Adrenal gland (tissue), 12 donors: Measurements from ENCODE around the gene PPTC7. TPM values are rescaled to one million over a fixed set of nuclear protein-coding genes. Genes with fewer than 3 reads are reported as not detected.

ENCODE experiments used
- DNase-seq, 7 donors: peaks; one replicate each; pipeline ENCODE4 v3.0.0-alpha.2; 2019 to 2020
- H3K27ac ChIP-seq, 5 donors: fragments of 200-600 bp; sonication (generic) in 4 of 5; 1 replicate in 3 of 5; 2 replicates in 2 of 5; pipeline versions ENCODE4 v1.5.1 to v1.8.0; 2016 to 2020; ENCODE audit warnings: mild to moderate bottlenecking in 1 of 5
- H3K27me3 ChIP-seq: fragments of 200-600 bp; 2 replicates; pipeline ENCODE4 v1.8.0; 2021
- H3K36me3 ChIP-seq, 2 donors: fragments of 200-600 bp; replicated peaks in 1 of 2; 1 replicate in 1 of 2; 2 replicates in 1 of 2; pipeline versions ENCODE4 v1.5.1 to v1.8.0; 2018 to 2022
- H3K4me1 ChIP-seq, 2 donors: fragments of 200-600 bp; replicated peaks in 1 of 2; 1 replicate in 1 of 2; 2 replicates in 1 of 2; pipeline versions ENCODE4 v1.5.1 to v1.8.0; 2018 to 2021
- H3K4me3 ChIP-seq, 4 donors: fragments of 200-600 bp; sonication (generic) in 3 of 4; one replicate each; pipeline ENCODE4 v1.5.1; 2016 to 2018
- H3K9me3 ChIP-seq, 3 donors: fragments of 200-600 bp; sonication (generic) in 1 of 3; replicated peaks in 1 of 3; 1 replicate in 2 of 3; 2 replicates in 1 of 3; pipeline versions ENCODE4 v1.5.1 to v1.8.0; 2016 to 2021
- CTCF ChIP-seq, 6 experiments: fragments of 450-650 bp in 4 of 6; fragments of 200-600 bp in 2 of 6; sonication (generic) in 1 of 6; IDR thresholded peaks; 1 replicate in 5 of 6; 2 replicates in 1 of 6; pipeline versions ENCODE4 v1.5.1 to v1.8.0; 2016 to 2021; ENCODE audit warnings: antibody characterized with exemption in 6 of 6, mild to moderate bottlenecking in 2 of 6, moderate library complexity in 1 of 6
- POLR2A ChIP-seq, 2 donors: fragments of 450-650 bp; IDR thresholded peaks; one replicate each; pipeline ENCODE4 v1.6.1; 2017; ENCODE audit warnings: antibody characterized with exemption in 2 of 2, mild to moderate bottlenecking in 2 of 2, moderate library complexity in 1 of 2
- WGBS, 4 donors: extraction: QIAGEN DNeasy Blood & Tissue Kit in 2 of 4; methylation state at CpG; one replicate each; pipeline versions ENCODE4 v1.1.5 to v1.1.7; 2013 to 2017; 5-methylcytosine and 5-hydroxymethylcytosine counted together
- intact Hi-C, 2 donors: fragments of 100-400 bp; cut with DNase I; formaldehyde crosslinking; loops; one replicate each; pipeline versions ENCODE4 v1.14.1 to v1.15.0; 2022 to 2023
- polyA plus RNA-seq, 3 donors: library from polyadenylated mRNA; stranded (reverse); fragments of 200-250 nt in 2 of 3; fragments of 350-450 nt in 1 of 3; fragmentation: Illumina TruSeq in 1 of 3; extraction: RNeasy Lipid Tissue Mini Kit (QIAGEN cat#74804) in 1 of 3; gene quantifications; one replicate each; pipeline ENCODE4 v1.2.3, GENCODE V29; 2013 to 2014
- total RNA-seq, 9 donors: library from RNA; depleted of rRNA in 4 of 9; stranded (reverse); fragments of >200 nt in 4 of 9; fragments of 120-200 nt in 1 of 9; fragmentation: NEBNext Ultra II Directional in 1 of 9; extraction: Animal tissue kit (Norgen Biotek cat#: 25700) in 1 of 9; gene quantifications; one replicate each; pipeline versions ENCODE4 v1.1.0 to v1.2.4, GENCODE V29; 2013 to 2023
- donor health status: healthy with polysubstance abuse.
- donor health status: Bipolar disorder and iron deficiency.
- donor health status: DM: yes; HTN: yes; CAD: no.
- donor health status: DM: no; HTN: no; CAD: no.
- donor health status: DM: no; HTN: no; CAD: no.
- donor health status: DM: yes; HTN: yes; CAD: no.

Gene PPTC7
- total and polyA plus RNA-seq, 12 donors, result 7.1 to 43.4 (median 20.1) TPM

DNA sequence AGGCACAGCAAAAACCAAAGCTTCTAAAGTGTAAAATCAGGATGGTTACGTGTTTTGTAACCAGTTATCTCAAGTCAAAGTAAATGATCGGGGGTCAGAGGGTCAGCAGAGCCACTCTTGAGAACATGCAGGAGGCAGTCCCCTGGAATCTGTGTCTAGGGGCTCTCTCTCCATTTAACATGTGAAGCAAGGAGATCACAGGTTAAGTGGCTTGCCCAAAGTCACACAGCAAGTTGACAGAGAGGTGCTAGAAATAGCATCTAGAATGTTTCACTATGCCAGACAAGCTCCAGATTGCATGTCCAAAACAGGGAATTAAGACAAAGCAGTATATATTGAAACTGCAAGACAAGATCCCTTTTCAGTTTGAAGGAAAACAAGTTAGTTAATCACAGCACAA lies 33.4 kb downstream of the PPTC7 start:
- no peak overlapping the region for H3K4me3 ChIP-seq
- H3K4me1 ChIP-seq, result peaks cover 0 to 30% of the 10 kb centered on the region in 2 donors
- DNase-seq, result no peak
- no peaks in the 10 kb centered on the region for H3K27me3 ChIP-seq
- intact Hi-C loops, result loop anchor here (5.0 kb wide), 1 partner anchor 53 kb away; no protein-coding TSS in a partner anchor
- WGBS, 4 donors, result 82 to 88% (median 85%) methylated on average over 2 of the region's 2 CpGs
- peak overlapping the region in 2 of 5 donors; percentile 2 to 3 for H3K27ac ChIP-seq
- no peak for TF ChIP-seq CTCF (IDR thresholded peaks at IDR 0.05)
- no peak for TF ChIP-seq POLR2A (IDR thresholded peaks at IDR 0.05)
- peaks cover 0 to 8% of the 10 kb centered on the region in 2 donors for H3K36me3 ChIP-seq
- no peaks in the 10 kb centered on the region for H3K9me3 ChIP-seq

DNA sequence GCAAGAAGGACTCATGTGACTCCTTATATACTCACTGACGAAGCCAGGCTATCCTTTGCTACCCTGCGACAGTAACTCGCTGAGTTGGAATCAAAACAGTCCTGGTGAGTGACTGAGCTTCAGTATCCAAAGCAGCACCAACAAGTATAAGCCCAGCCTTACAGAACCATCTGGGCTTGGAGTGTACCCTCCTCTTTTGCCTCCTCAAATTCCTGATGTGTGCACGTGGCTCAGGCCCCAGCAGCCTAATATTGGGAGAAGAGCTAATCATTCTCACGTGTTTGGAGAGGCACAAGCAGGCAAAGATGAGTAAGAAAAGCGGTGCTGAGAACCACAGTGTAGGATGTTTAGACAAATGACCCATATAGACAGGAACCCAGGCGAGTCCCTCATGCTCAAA lies 34.4 kb downstream of the PPTC7 start:
- Histone ChIP-seq H3K4me1 (peaks cover 8 to 31% of the 10 kb centered on the region in 2 donors), H3K36me3 (peaks cover 0 to 8% of the 10 kb centered on the region in 2 donors), H3K27ac (peak overlapping the region in 1 of 5 donors; percentile 4), H3K4me3 (no peak overlapping the region), H3K9me3 (no peaks in the 10 kb centered on the region), H3K27me3 (no peaks in the 10 kb centered on the region)
- DNase-seq, result no peak
- intact Hi-C loops, result no loop called here
- no peak for TF ChIP-seq POLR2A (IDR thresholded peaks at IDR 0.05)
- no peak for TF ChIP-seq CTCF (IDR thresholded peaks at IDR 0.05)
- 75 to 85% (median 80%) methylated on average over 7 of the region's 7 CpGs for WGBS, 4 donors

DNA sequence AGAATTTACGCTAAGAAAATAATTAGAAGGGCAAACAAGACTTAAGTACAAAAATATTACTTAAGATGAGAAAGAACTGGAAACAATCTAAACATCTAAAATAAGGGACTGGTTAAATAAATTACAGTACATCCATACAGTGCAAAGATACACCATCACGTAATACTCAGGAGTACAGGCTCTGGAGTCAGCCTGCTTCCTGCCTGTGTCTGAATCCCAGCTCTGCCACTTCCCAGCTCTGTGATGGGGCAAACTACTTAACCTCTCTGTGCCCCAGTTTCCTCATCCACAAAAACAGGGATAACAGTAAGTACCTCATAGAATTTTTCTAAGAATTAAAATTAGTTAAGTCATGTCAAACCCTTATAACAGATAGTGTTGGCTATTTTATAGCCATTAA lies 36.0 kb downstream of the PPTC7 start:
- Histone ChIP-seq H3K4me3 (no peak overlapping the region), H3K36me3 (peaks cover 0 to 8% of the 10 kb centered on the region in 2 donors), H3K9me3 (no peaks in the 10 kb centered on the region), H3K27ac (peak overlapping the region in 1 of 5 donors; percentile 53), H3K4me1 (peaks cover 17 to 43% of the 10 kb centered on the region in 2 donors), H3K27me3 (no peaks in the 10 kb centered on the region)
- no peak for DNase-seq
- 90 to 96% (median 96%) methylated on average over 2 of the region's 2 CpGs for WGBS, 4 donors
- TF ChIP-seq POLR2A (IDR thresholded peaks at IDR 0.05) (no peak), CTCF (IDR thresholded peaks at IDR 0.05) (no peak)
- intact Hi-C loops, result no loop called here

GRCh38 chr12:110546339-110546738 lies 36.8 kb downstream of the PPTC7 start:
- Histone ChIP-seq H3K27ac (peak overlapping the region in 3 of 5 donors; percentile 10 to 57 (median 53)), H3K4me3 (no peak overlapping the region), H3K9me3 (no peaks in the 10 kb centered on the region), H3K4me1 (peaks cover 17 to 43% of the 10 kb centered on the region in 2 donors), H3K36me3 (peaks cover 0 to 5% of the 10 kb centered on the region in 2 donors), H3K27me3 (no peaks in the 10 kb centered on the region)
- intact Hi-C loops, result no loop called here
- no peak for TF ChIP-seq CTCF (IDR thresholded peaks at IDR 0.05)
- no peak for TF ChIP-seq POLR2A (IDR thresholded peaks at IDR 0.05)
- DNase-seq, result no peak
- 41 to 55% (median 50%) methylated on average over 3 of the region's 3 CpGs for WGBS, 4 donors
